OCI-LY7 (cell line): Measurements from ENCODE around the gene TGFBRAP1.
"Not testable (repeated sequence)": the region's sequence is repeated elsewhere in the genome, so short reads cannot be mapped to it uniquely, and the experiment has no call there.

Experiments
- EZH2phosphoT487 ChIP-seq: fragments of 200-600 bp; sonication (generic); IDR thresholded peaks from 2 replicates; pipeline ENCODE4 v1.6.1; 2018; ENCODE audit warnings: low read depth, borderline replicate concordance, mild to moderate bottlenecking, mixed run types, antibody characterized with exemption, low read length, moderate library complexity, mixed read lengths
- TF ChIP-seq, protein P1 (sequence below): fragments of 200-600 bp; sonication (generic); conservative IDR thresholded peaks from 2 replicates; pipeline ENCODE4 v1.5.1; 2014; ENCODE audit warnings: mild to moderate bottlenecking, antibody characterized with exemption, low read length, moderate library complexity, mixed read lengths

DNA sequence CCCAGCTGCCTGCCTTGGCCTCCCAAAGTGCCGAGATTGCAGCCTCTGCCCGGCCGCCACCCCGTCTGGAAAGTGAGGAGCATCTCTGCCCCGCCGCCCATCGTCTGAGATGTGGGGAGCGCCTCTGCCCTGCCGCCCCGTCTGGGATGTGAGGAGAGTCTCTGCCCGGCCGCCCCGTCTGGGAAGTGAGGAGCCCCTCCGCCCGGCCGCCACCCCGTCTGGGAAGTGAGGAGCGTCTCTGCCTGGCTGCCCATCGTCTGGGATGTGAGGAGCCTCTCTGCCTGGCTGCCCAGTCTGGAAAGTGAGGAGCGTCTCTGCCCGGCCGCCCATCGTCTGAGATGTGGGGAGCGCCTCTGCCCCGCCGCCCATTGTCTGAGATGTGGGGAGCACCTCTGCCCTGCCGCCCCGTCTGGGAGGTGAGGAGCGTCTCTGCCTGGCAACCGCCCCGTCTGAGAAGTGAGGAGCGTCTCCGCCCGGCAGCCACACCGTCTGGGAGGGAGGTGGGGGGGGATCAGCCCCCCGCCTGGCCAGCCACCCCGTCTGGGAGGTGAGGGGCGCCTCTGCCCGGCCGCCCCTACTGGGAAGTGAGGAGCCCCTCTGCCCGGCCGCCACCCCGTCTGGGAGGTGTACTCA, 78.4 kb downstream of the TGFBRAP1 start:
- TF ChIP-seq, protein P1, sequence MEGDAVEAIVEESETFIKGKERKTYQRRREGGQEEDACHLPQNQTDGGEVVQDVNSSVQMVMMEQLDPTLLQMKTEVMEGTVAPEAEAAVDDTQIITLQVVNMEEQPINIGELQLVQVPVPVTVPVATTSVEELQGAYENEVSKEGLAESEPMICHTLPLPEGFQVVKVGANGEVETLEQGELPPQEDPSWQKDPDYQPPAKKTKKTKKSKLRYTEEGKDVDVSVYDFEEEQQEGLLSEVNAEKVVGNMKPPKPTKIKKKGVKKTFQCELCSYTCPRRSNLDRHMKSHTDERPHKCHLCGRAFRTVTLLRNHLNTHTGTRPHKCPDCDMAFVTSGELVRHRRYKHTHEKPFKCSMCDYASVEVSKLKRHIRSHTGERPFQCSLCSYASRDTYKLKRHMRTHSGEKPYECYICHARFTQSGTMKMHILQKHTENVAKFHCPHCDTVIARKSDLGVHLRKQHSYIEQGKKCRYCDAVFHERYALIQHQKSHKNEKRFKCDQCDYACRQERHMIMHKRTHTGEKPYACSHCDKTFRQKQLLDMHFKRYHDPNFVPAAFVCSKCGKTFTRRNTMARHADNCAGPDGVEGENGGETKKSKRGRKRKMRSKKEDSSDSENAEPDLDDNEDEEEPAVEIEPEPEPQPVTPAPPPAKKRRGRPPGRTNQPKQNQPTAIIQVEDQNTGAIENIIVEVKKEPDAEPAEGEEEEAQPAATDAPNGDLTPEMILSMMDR = not testable (repeated sequence)
- not testable (repeated sequence) for TF ChIP-seq EZH2phosphoT487
